HuH-7.5 (cell line): ENCODE measurements around the gene ZNF234.
"Not testable (repeated sequence)": the region's sequence is repeated elsewhere in the genome, so short reads cannot be mapped to it uniquely, and the experiment has no call there.

ENCODE experiments used
- DNase-seq: peaks from one replicate; pipeline ENCODE4 v3.0.0; 2011; ENCODE audit warnings: low spot score

Gene ZNF234

GRCh38 chr19:44141191-44142058 lies at the start of gene ZNF234:
TSS of gene ZNF234 (plus strand) at chr19:44141554. CDS start at chr19:44144633, 3,079 bp downstream.
- DNase-seq, result peak; percentile 70

GRCh38 chr19:44092108-44092507 lies 49.2 kb upstream of the ZNF234 start:
- no peak for DNase-seq

- peak; percentile 82 for DNase-seq
Measured at GRCh38 chr19:44093931-44094765, 47.2 kb upstream of the ZNF234 start, which contains the start of gene ZNF224. TSS of gene ZNF224 (plus strand) at chr19:44094361. CDS start at chr19:44097874, 3,513 bp downstream.

GRCh38 chr19:44107751-44108150 lies 33.6 kb upstream of the ZNF234 start:
- DNase-seq, result no peak

GRCh38 chr19:44109458-44109857 lies 31.9 kb upstream of the ZNF234 start:
- no peak for DNase-seq

- no peak for DNase-seq
Measured at GRCh38 chr19:44111910-44112463, 29.4 kb upstream of the ZNF234 start.

GRCh38 chr19:44112802-44113137 lies 28.6 kb upstream of the ZNF234 start:
- no peak for DNase-seq

- peak; percentile 78 for DNase-seq
Measured at GRCh38 chr19:44113138-44113783, 28.1 kb upstream of the ZNF234 start, which contains the start of gene ZNF225. TSS of gene ZNF225 (plus strand) at chr19:44113399. CDS start at chr19:44115828, 2,429 bp downstream.

GRCh38 chr19:44113784-44114390 lies 27.5 kb upstream of the ZNF234 start:
- DNase-seq, result no peak

GRCh38 chr19:44121162-44121561 lies 20.2 kb upstream of the ZNF234 start:
- DNase-seq, result not testable (repeated sequence)

- no peak for DNase-seq
Measured at GRCh38 chr19:44131955-44132354, 9.4 kb upstream of the ZNF234 start.

- DNase-seq, result no peak
Measured at GRCh38 chr19:44142059-44142433, 692 bp downstream of the ZNF234 start.

GRCh38 chr19:44149776-44150175 lies 8.4 kb downstream of the ZNF234 start:
- no peak for DNase-seq

- DNase-seq, result no peak
Measured at GRCh38 chr19:44151491-44151890, 10.1 kb downstream of the ZNF234 start.

GRCh38 chr19:44156475-44156874 lies 15.1 kb downstream of the ZNF234 start:
- DNase-seq, result no peak

- DNase-seq, result no peak
Measured at GRCh38 chr19:44163789-44164188, 22.4 kb downstream of the ZNF234 start.

- no peak for DNase-seq
Measured at GRCh38 chr19:44164327-44164672, 22.9 kb downstream of the ZNF234 start.

GRCh38 chr19:44164673-44165512 lies 23.5 kb downstream of the ZNF234 start, which contains the start of gene ZNF226:
TSS of gene ZNF226 (plus strand) at chr19:44165100. CDS start at chr19:44170081, 4,981 bp downstream.
- peak; percentile 70 for DNase-seq

GRCh38 chr19:44170660-44171059 lies 29.3 kb downstream of the ZNF234 start:
- DNase-seq, result not testable (repeated sequence)

GRCh38 chr19:44176590-44176989 lies 35.2 kb downstream of the ZNF234 start:
- DNase-seq, result no peak

- no peak for DNase-seq
Measured at GRCh38 chr19:44180968-44181367, 39.6 kb downstream of the ZNF234 start.
